GM19193 (cell line): ENCODE results near the gene MAN2A2.

Experiments
- POLR2A ChIP-seq: IDR thresholded peaks from 4 replicates; pipeline ENCODE4 v1.6.1; 2011; ENCODE audit not compliant: insufficient read depth, insufficient read length; ENCODE audit errors: extremely low read depth

Gene MAN2A2

GRCh38 chr15:90903733-90904536, 833 bp downstream of the MAN2A2 start:
- no peak for TF ChIP-seq POLR2A

GRCh38 chr15:90904746-90905145, 1.6 kb downstream of the MAN2A2 start:
- no peak for TF ChIP-seq POLR2A

- no peak for TF ChIP-seq POLR2A
Measured at GRCh38 chr15:90905306-90906180, 2.4 kb downstream of the MAN2A2 start.

- TF ChIP-seq POLR2A: no peak
Measured at GRCh38 chr15:90906181-90906849, 3.2 kb downstream of the MAN2A2 start.

GRCh38 chr15:90907051-90907660, 4.1 kb downstream of the MAN2A2 start:
- TF ChIP-seq POLR2A: no peak

- TF ChIP-seq POLR2A: no peak
Measured at GRCh38 chr15:90907838-90908507, 4.9 kb downstream of the MAN2A2 start.

GRCh38 chr15:90909976-90910375, 6.9 kb downstream of the MAN2A2 start:
- TF ChIP-seq POLR2A: no peak

- TF ChIP-seq POLR2A: no peak
Measured at GRCh38 chr15:90910441-90911301, 7.6 kb downstream of the MAN2A2 start.

GRCh38 chr15:90911302-90911623, 8.2 kb downstream of the MAN2A2 start:
- no peak for TF ChIP-seq POLR2A

- no peak for TF ChIP-seq POLR2A
Measured at GRCh38 chr15:90911906-90912769, 9.0 kb downstream of the MAN2A2 start.

- no peak for TF ChIP-seq POLR2A
Measured at GRCh38 chr15:90912770-90913075, 9.6 kb downstream of the MAN2A2 start.

GRCh38 chr15:90913398-90913944, 10.4 kb downstream of the MAN2A2 start:
- TF ChIP-seq POLR2A: no peak

- TF ChIP-seq POLR2A: no peak
Measured at GRCh38 chr15:90914305-90915080, 11.4 kb downstream of the MAN2A2 start.
